ENCODE measurements around the gene FZR1.
A peak's percentile ranks its signal among the peaks of the same experiment; 100 is the strongest.
"Not testable (repeated sequence)": the region's sequence is repeated elsewhere in the genome, so short reads cannot be mapped to it uniquely, and the experiment has no call there.

Gene FZR1

GRCh38 chr19:3576696-3577443, 70.8 kb downstream of the FZR1 start:
- no peak for DNase-seq

- no peak for DNase-seq
Measured at GRCh38 chr19:3577723-3578344, 71.7 kb downstream of the FZR1 start.

- DNase-seq: no peak
Measured at GRCh38 chr19:3578390-3578789, 72.3 kb downstream of the FZR1 start.

- peak; percentile 32 for DNase-seq
Measured at GRCh38 chr19:3580156-3580934, 74.2 kb downstream of the FZR1 start.

GRCh38 chr19:3581792-3582191, 75.7 kb downstream of the FZR1 start:
- DNase-seq: not testable (repeated sequence)

GRCh38 chr19:3584036-3584802, 78.1 kb downstream of the FZR1 start:
- not testable (repeated sequence) for DNase-seq

- DNase-seq: no peak
Measured at GRCh38 chr19:3585301-3586126, 79.4 kb downstream of the FZR1 start, which contains the start of gene GIPC3. GIPC3 (plus strand) TSS chr19:3585478; CDS start chr19:3585598, 120 bp downstream.

GRCh38 chr19:3586127-3586626, 80.1 kb downstream of the FZR1 start:
- DNase-seq: no peak

GRCh38 chr19:3586707-3587346, 80.7 kb downstream of the FZR1 start:
- no peak for DNase-seq
